Prostate gland (tissue), 2 donors: ENCODE results near the gene SREBF1. TPM values are rescaled to one million over a fixed set of nuclear protein-coding genes. Genes with fewer than 3 reads are reported as not detected.

Experiments
- DNase-seq: peaks from one replicate; pipeline ENCODE4 v3.0.0-alpha.2; 2019; ENCODE audit warnings: low spot score
- H3K27ac ChIP-seq, 2 donors: fragments of 200-600 bp; sonication (generic); 2 replicates each; pipeline ENCODE4 v1.5.1; 2017 to 2019
- H3K27me3 ChIP-seq: fragments of 200-600 bp; sonication (generic); replicated peaks from 2 replicates; pipeline ENCODE4 v1.5.1; 2019; ENCODE audit not compliant: insufficient read depth
- H3K36me3 ChIP-seq, 2 donors: fragments of 200-600 bp; sonication (generic); 1 replicate in 1 of 2; 2 replicates in 1 of 2; pipeline versions ENCODE4 v1.5.1 to v1.8.1; 2017 to 2019
- H3K4me1 ChIP-seq: fragments of 200-600 bp; sonication (generic); replicated peaks from 2 replicates; pipeline ENCODE4 v1.5.1; 2019
- H3K4me3 ChIP-seq, 2 donors: fragments of 200-600 bp; sonication (generic); 2 replicates each; pipeline ENCODE4 v1.5.1; 2017 to 2019
- H3K9me3 ChIP-seq: fragments of 200-600 bp; sonication (generic); 2 replicates; pipeline ENCODE4 v1.5.1; 2017
- POLR2A ChIP-seq: fragments of 450-650 bp; IDR thresholded peaks from one replicate; pipeline ENCODE4 v1.6.1; 2016; ENCODE audit warnings: antibody characterized with exemption, mild to moderate bottlenecking
- POLR2AphosphoS5 ChIP-seq: sonication (generic); formaldehyde crosslinking; IDR thresholded peaks from one replicate; pipeline ENCODE4 v1.6.1; 2017; ENCODE audit warnings: antibody characterized with exemption
- WGBS: methylation state at CpG from one replicate; pipeline ENCODE4 v1.1.5; 2018; 5-methylcytosine and 5-hydroxymethylcytosine counted together
- intact Hi-C: fragments of 100-400 bp; cut with DNase I; formaldehyde crosslinking; loops from one replicate; pipeline ENCODE4 v1.14.2; 2022
- total RNA-seq, 2 donors: library from RNA; depleted of rRNA; stranded (reverse); fragments of >200 nt; gene quantifications; one replicate each; pipeline ENCODE4 v1.1.0, GENCODE V29; 2016
- TF ChIP-seq, protein P1 (sequence below), 4 experiments: fragments of 200-600 bp in 2 of 4; fragments of 450-650 bp in 2 of 4; sonication (generic) in 2 of 4; IDR thresholded peaks; 1 replicate in 3 of 4; 2 replicates in 1 of 4; pipeline ENCODE4 v1.5.1; 2016 to 2019; ENCODE audit warnings: antibody characterized with exemption in 4 of 4, mild to moderate bottlenecking in 2 of 4, moderate library complexity in 2 of 4

Gene SREBF1
- total RNA-seq, 2 donors from 2014 or later, result 134 to 299 TPM

DNA sequence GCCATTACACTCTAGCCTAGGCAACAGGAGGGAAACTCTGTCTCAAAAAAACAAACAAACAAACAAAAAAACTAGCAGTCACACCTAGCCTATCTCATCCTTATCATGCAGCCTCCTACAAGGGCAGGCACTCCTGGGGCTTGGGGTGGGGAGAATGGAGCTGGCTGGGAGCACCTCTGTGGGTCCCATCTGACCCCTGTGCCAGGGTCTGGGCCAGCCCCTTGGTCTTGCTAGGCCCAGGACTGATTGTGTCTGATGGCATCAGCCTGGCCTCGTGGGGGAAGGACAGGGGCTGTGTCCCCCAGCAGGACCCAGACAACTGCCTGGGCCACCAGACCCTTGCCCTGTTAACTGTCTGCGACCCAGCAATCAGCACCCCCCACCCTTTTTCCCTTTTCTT, 49.8 kb downstream of the SREBF1 start:
- Histone ChIP-seq H3K36me3 (no peaks in the 10 kb centered on the region), H3K27me3 (no peaks in the 10 kb centered on the region), H3K27ac (peak overlapping the region in 1 of 2 donors; percentile 87), H3K9me3 (no peaks in the 10 kb centered on the region), H3K4me1 (peaks cover 35% of the 10 kb centered on the region), H3K4me3 (no peak overlapping the region)
- TF ChIP-seq POLR2AphosphoS5 (no peak), POLR2A (no peak)
- TF ChIP-seq, protein P1, sequence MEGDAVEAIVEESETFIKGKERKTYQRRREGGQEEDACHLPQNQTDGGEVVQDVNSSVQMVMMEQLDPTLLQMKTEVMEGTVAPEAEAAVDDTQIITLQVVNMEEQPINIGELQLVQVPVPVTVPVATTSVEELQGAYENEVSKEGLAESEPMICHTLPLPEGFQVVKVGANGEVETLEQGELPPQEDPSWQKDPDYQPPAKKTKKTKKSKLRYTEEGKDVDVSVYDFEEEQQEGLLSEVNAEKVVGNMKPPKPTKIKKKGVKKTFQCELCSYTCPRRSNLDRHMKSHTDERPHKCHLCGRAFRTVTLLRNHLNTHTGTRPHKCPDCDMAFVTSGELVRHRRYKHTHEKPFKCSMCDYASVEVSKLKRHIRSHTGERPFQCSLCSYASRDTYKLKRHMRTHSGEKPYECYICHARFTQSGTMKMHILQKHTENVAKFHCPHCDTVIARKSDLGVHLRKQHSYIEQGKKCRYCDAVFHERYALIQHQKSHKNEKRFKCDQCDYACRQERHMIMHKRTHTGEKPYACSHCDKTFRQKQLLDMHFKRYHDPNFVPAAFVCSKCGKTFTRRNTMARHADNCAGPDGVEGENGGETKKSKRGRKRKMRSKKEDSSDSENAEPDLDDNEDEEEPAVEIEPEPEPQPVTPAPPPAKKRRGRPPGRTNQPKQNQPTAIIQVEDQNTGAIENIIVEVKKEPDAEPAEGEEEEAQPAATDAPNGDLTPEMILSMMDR (IDR thresholded peaks at IDR 0.05), result no peak
- intact Hi-C loops, result no loop called here
- no peak for DNase-seq
- 82% methylated on average over 2 of the region's 2 CpGs for WGBS

DNA sequence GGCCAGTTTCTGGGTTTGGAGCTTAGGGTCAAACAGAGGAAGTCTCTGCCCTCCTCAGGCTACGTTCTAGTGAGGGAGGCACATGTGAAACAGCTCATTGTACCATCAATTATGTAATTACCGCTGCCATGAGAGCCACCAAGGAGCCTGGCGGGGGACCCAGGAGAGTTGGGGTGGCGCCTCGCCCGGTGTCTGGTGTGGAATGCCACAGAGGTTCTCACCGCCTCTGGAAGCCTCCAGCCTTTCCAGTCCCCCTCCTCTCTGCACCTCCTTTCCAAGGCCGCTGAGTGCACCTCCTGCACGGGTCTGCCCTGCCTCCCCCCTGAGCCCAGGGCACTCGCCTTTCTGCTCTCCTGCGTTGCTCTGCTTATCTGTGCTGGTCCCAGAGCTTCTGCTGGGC, 51.4 kb downstream of the SREBF1 start:
- Histone ChIP-seq H3K9me3 (no peaks in the 10 kb centered on the region), H3K27me3 (no peaks in the 10 kb centered on the region), H3K4me1 (peaks cover 47% of the 10 kb centered on the region), H3K4me3 (no peak overlapping the region), H3K36me3 (no peaks in the 10 kb centered on the region), H3K27ac (peak overlapping the region; percentile 26 to 87)
- no peak for DNase-seq
- TF ChIP-seq, protein P1 (IDR thresholded peaks at IDR 0.05), result no peak
- 61% methylated on average over 11 of the region's 11 CpGs for WGBS
- intact Hi-C loops, result no loop called here

DNA sequence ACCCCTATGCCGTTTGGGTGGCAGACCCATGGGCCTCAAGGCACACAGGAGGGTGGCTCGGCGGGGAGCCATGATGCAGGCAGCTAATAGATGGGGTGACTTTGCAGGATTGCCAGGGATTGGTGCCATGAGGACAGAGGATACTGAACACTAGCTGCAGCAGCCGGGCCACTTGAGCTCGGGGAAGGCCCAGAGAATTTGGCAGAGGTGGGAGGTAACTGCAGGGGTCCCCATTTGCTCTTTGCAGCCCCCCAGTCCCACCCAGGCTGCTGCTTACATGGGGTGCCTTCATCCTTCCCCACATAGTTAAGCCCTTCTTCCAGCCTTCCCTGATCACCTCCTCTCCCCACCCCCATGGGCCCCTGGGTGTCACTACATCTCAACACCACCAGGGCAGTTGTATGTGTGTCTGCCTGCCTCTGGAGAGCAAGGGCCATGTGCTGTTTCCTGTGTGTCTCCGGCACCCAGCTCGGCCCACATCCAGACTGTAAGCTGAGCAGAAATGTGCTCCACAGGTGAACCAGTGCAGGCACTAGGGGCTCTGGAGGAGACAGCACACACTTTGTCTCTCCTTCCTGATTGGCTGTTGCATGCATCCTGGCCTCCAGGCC, 52.0 kb downstream of the SREBF1 start:
- H3K9me3 ChIP-seq, result no peaks in the 10 kb centered on the region
- WGBS, result 62% methylated on average over 7 of the region's 7 CpGs
- intact Hi-C loops, result no loop called here
- H3K36me3 ChIP-seq, result no peaks in the 10 kb centered on the region
- peaks cover 41% of the 10 kb centered on the region for H3K4me1 ChIP-seq
- no peaks in the 10 kb centered on the region for H3K27me3 ChIP-seq
- no peak overlapping the region for H3K4me3 ChIP-seq
- H3K27ac ChIP-seq, result peak overlapping the region; percentile 87 to 89
- DNase-seq, result no peak
- TF ChIP-seq, protein P1 (IDR thresholded peaks at IDR 0.05), result peak in 1 of 4 experiments; percentile 16
- TF ChIP-seq POLR2AphosphoS5 (no peak), POLR2A (no peak)

DNA sequence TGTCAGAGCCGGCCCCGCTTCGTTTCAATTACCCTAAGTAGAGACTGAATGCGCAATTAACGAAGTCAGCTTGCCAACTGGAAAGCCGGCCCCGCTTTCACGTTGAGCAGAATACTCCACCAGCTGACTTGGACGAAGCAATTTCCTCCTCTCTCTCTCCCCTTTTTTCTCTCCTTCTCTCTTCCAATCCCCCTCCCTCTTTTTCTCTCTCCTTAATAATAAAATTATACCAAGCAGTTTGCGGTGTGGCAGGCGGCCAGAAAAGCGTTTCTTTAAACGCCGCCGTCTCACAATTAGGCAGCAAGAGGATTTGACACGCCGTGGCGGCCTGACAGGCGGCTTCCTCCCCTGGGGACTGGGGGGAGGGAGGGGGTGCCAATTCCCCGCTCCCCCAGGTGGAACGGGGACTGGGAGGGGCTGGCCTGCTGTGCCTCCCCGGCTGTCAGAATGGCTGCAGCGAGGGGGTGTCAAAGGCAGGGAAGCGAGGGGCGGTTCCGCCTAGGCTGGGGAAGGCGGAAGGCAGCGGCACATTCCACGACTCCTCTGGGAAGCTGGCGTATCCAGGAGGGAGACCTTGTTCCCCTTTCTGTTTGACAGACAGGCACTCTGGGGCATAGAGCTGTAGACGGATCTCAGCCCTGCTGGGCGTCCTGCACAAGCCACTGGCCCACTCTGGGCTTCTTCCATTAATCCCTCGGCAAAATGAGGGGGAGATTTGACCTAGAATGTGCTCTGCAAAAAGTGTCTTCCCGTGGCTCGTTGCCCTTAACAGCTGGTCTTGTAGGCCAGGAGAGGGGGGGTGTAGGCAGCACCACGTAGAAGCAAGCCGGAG, 52.7 kb downstream of the SREBF1 start:
- Histone ChIP-seq H3K27me3 (no peaks in the 10 kb centered on the region), H3K9me3 (no peaks in the 10 kb centered on the region), H3K27ac (peak overlapping the region; percentile 87 to 89), H3K4me3 (peak overlapping the region; percentile 41 to 46), H3K4me1 (peaks cover 38% of the 10 kb centered on the region), H3K36me3 (no peaks in the 10 kb centered on the region)
- TF ChIP-seq POLR2AphosphoS5 (peak; percentile 35), POLR2A (no peak)
- TF ChIP-seq, protein P1 (IDR thresholded peaks at IDR 0.05), result no peak
- intact Hi-C loops, result no loop called here
- DNase-seq, result peak; percentile 52
- 7% methylated on average over 37 of the region's 37 CpGs for WGBS
